Osteocyte (in vitro differentiated cells): ENCODE results near the gene SEH1L. TPM values are rescaled to one million over a fixed set of nuclear protein-coding genes. Genes with fewer than 3 reads are reported as not detected.

ENCODE experiments used
- DNase-seq: peaks from one replicate; pipeline ENCODE4 v3.0.0; 2021; ENCODE audit warnings: mixed read lengths; ENCODE audit not compliant: unreplicated experiment; ENCODE audit errors: extremely low spot score
- H3K27ac Mint-ChIP-seq: one replicate; pipeline ENCODE4 v1.8.0; 2021; ENCODE audit warnings: mild to moderate bottlenecking, mixed read lengths; ENCODE audit not compliant: unreplicated experiment
- H3K27me3 Mint-ChIP-seq: one replicate; pipeline ENCODE4 v1.8.0; 2021; ENCODE audit warnings: mixed read lengths; ENCODE audit not compliant: unreplicated experiment
- H3K36me3 Mint-ChIP-seq: one replicate; pipeline ENCODE4 v1.8.0; 2021; ENCODE audit warnings: mixed read lengths; ENCODE audit not compliant: unreplicated experiment
- H3K4me1 Mint-ChIP-seq: one replicate; pipeline ENCODE4 v1.8.0; 2021; ENCODE audit warnings: mixed read lengths; ENCODE audit not compliant: unreplicated experiment
- H3K4me3 Mint-ChIP-seq: one replicate; pipeline ENCODE4 v1.8.0; 2021; ENCODE audit warnings: mild to moderate bottlenecking, moderate library complexity, mixed read lengths; ENCODE audit not compliant: unreplicated experiment
- H3K9me3 Mint-ChIP-seq: one replicate; pipeline ENCODE4 v1.8.0; 2021; ENCODE audit warnings: mixed read lengths; ENCODE audit not compliant: unreplicated experiment
- CTCF ChIP-seq: fragments of 200-600 bp; sonication (generic); IDR thresholded peaks from 2 replicates; pipeline ENCODE4 v1.5.0; 2021; ENCODE audit warnings: antibody characterized with exemption, mild to moderate bottlenecking, moderate library complexity
- total RNA-seq: library from RNA; stranded (reverse); gene quantifications from 2 replicates; pipeline ENCODE4 v1.2.1, GENCODE V29; 2021

SEH1L gene
- total RNA-seq, 1 donor from 2014 or later = 47.5 TPM

GRCh38 chr18:13028869-13029268 lies 81.1 kb downstream of the SEH1L start:
- Mint-ChIP-seq H3K27me3 (no peaks in the 10 kb centered on the region), H3K4me3 (no peak overlapping the region), H3K36me3 (peaks cover 35% of the 10 kb centered on the region), H3K4me1 (peaks cover 27% of the 10 kb centered on the region), H3K9me3 (peaks cover 4% of the 10 kb centered on the region), H3K27ac (no peak overlapping the region)
- TF ChIP-seq CTCF = no peak
- DNase-seq = no peak

GRCh38 chr18:13032173-13032572 lies 84.4 kb downstream of the SEH1L start:
- no peak overlapping the region for H3K27ac Mint-ChIP-seq
- H3K9me3 Mint-ChIP-seq = no peaks in the 10 kb centered on the region
- DNase-seq = no peak
- no peak overlapping the region for H3K4me3 Mint-ChIP-seq
- no peaks in the 10 kb centered on the region for H3K27me3 Mint-ChIP-seq
- H3K4me1 Mint-ChIP-seq = peaks cover 10% of the 10 kb centered on the region
- H3K36me3 Mint-ChIP-seq = peaks cover 34% of the 10 kb centered on the region
- no peak for TF ChIP-seq CTCF

- Mint-ChIP-seq H3K4me3 (no peak overlapping the region), H3K36me3 (peaks cover 38% of the 10 kb centered on the region)
- DNase-seq = no peak
These were observed 87.6 kb downstream of the SEH1L start for GRCh38 chr18:13035249-13035914.

GRCh38 chr18:13036622-13037320 lies 89.0 kb downstream of the SEH1L start:
- Mint-ChIP-seq H3K27ac (no peak overlapping the region), H3K9me3 (no peaks in the 10 kb centered on the region), H3K4me3 (no peak overlapping the region), H3K27me3 (no peaks in the 10 kb centered on the region), H3K4me1 (no peaks in the 10 kb centered on the region), H3K36me3 (peaks cover 32% of the 10 kb centered on the region)
- no peak for TF ChIP-seq CTCF
- no peak for DNase-seq

More at GRCh38 chr18:13035249-13035914, 87.6 kb downstream of the SEH1L start:
- Mint-ChIP-seq H3K27ac (no peak overlapping the region), H3K4me1 (no peaks in the 10 kb centered on the region), H3K9me3 (no peaks in the 10 kb centered on the region), H3K27me3 (no peaks in the 10 kb centered on the region)
- TF ChIP-seq CTCF = no peak

Other genes with a start within 250 kb of the SEH1L start
- gene CEP76, start 245.3 kb upstream of the SEH1L start, total RNA-seq = 6.9 and 7.2 TPM in 2 replicates
- gene PSMG2, start 245.0 kb upstream of the SEH1L start, total RNA-seq = 63.4 and 68.1 TPM in 2 replicates
- 27.1 and 28.6 TPM in 2 replicates for gene PTPN2, start 63.8 kb upstream of the SEH1L start, total RNA-seq
- 20.4 and 22.9 TPM in 2 replicates for gene CEP192, start 43.4 kb downstream of the SEH1L start, total RNA-seq